GM13977 (cell line): ENCODE measurements around the gene ENDOU.

Experiments
- DNase-seq: peaks from one replicate; pipeline ENCODE4 v3.0.0; 2012; ENCODE audit warnings: low spot score
- CTCF ChIP-seq: IDR thresholded peaks from 2 replicates; pipeline ENCODE4 v1.5.1; 2012; ENCODE audit warnings: mild to moderate bottlenecking, control low read depth; ENCODE audit not compliant: insufficient read depth; ENCODE audit errors: extremely low read depth, missing control alignments
- in situ Hi-C: fragments of 300-500 bp; cut with MboI; formaldehyde crosslinking; loops from one replicate; pipeline ENCODE4 v1.12.0; 2022; ENCODE audit warnings: low sequenced_read_pairs, low pct_unique_long_range_greater_than_20kb, mixed read lengths, inconsistent platforms; ENCODE audit not compliant: unreplicated experiment

Gene ENDOU

GRCh38 chr12:47739297-47739696 lies 14.0 kb upstream of the ENDOU start:
- TF ChIP-seq CTCF = no peak
- DNase-seq = no peak
- in situ Hi-C loops = loop anchor here (25.0 kb wide), 1 partner anchor 423 kb away; the partner anchor contains the start of gene ASB8

DNA sequence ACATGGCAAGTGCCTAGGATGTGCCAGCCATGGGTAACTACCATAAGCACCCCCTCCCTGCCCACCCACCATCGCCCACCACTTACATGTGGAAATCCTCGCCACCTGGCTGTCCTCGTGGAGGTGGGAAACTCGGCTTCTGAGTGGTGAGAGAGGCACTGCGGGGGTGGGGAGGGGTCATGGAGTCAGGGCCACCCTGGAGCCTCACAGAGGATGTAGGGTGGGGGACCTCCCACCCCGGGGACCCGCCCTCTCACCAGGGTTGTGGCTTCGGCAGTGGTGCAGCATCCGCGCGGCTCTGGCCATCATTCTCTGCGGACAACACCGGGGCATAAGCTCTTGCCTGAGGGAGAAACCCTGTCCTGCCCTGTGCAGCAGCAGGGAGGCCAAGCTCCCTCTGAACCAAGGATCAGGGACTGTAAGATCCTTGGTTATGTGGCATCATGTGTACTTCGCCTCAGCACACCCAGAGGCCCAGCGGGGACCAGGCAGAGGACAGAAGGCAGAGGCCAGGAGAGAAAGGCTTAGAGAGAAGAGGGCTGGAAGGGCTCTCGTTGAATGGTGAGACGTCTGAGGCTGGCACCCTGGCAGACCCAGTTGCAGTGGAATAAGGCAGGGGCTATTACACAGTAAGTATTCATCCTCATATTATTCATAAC lies 12.8 kb upstream of the ENDOU start:
- in situ Hi-C loops = loop anchor here (25.0 kb wide), 1 partner anchor 424 kb away; the partner anchor contains the start of gene ASB8
- no peak for TF ChIP-seq CTCF
- DNase-seq = no peak

DNA sequence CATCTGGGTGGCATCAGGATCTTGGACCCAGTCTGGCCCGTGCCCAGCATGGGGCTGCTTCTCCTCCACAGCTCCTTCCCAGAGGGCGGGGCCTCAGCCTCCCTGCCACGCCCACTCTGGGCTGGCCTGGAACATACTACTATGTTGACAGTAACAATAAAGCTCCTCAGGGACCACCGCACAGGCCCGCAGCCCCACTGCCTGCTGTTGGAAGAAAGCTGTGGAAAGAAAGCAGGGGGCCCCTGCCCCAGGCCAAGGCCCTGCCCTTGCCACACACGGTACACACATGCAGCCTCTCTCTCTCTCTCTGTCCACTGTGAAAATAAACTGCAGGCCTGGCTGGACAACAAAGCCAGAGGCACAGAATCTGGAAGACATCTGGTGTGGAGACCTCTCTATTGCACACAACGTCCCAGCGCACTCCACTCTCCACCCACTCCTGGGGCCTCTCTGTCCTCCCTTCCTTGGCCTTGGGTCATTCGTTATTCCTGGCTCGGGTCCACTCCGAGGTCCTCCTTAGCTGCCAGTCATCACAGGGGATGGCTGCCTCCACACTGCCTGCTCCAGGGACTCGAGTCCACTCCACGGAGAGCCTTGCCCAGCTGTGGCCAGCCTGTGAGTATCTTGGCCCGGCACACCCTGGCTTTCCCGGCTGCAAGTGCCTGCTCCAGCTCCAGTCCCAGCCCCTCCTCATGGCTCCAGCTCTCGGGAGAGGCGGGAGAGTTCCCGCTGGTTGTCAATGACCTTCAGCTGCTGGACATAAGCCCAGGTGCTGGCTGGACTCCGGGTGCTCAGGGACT lies 11.8 kb upstream of the ENDOU start:
- in situ Hi-C loops = loop anchor here (25.0 kb wide), 1 partner anchor 425 kb away; the partner anchor contains the start of gene ASB8
- TF ChIP-seq CTCF = no peak
- no peak for DNase-seq

- no peak for DNase-seq
- in situ Hi-C loops = loop anchor here (25.0 kb wide), 1 partner anchor 426 kb away; the partner anchor contains the start of gene ASB8
Observed at GRCh38 chr12:47736216-47736615, 10.9 kb upstream of the ENDOU start.

GRCh38 chr12:47735649-47736048 lies 10.4 kb upstream of the ENDOU start:
- in situ Hi-C loops = loop anchor here (25.0 kb wide), 1 partner anchor 427 kb away; the partner anchor contains the start of gene ASB8
- TF ChIP-seq CTCF = no peak
- no peak for DNase-seq

More at GRCh38 chr12:47736216-47736615, 10.9 kb upstream of the ENDOU start:
- no peak for TF ChIP-seq CTCF

DNA sequence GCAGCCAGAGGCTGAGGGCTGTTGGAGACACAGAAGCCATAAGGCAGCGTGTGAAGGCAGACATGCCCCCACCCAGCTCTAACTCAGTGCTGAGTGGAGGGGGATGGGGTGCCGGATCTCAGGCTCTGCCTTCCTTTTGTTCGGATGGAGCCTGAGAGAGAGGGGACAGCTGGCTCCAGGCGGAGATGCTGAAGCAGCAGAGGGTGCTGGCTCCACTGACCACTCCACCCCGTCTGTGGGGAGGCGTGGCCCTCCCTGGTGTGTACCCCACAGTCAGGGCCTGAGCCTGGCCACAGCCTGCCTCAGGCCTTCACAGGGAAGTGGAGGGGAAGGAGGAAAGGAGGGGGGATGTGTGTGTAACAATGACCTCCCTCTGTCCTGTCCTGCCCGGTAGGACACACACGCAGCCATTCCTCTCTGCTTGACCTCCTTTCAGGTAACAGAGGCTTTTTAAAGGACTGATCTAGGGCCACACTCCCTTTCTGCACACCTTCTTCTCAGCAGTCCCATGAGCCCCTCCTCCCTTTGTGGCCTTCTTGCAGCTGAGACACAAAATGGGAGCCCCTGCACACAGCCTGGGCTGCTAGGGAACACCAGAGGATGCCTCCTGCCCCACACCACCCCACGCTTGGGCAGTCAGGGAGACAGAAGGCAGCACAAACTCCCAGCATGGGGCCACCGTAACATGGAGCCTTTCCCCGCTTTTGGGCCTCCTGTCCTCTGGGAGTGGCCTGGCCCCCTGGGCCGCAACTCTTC lies 9.6 kb upstream of the ENDOU start:
- no peak for TF ChIP-seq CTCF
- DNase-seq = no peak
- in situ Hi-C loops = loop anchor here (25.0 kb wide), 1 partner anchor 427 kb away; the partner anchor contains the start of gene ASB8
